Left lung (tissue), 10 donors: ENCODE results near the gene PSENEN. TPM values are rescaled to one million over a fixed set of nuclear protein-coding genes. Genes with fewer than 3 reads are reported as not detected.

Experiments
- ATAC-seq: fragments of 200-7000 bp; cut with Tn5 transposase; one replicate; pipeline ENCODE4 v1.9.1; 2020; ENCODE audit warnings: moderate library complexity
- DNase-seq, 4 donors: peaks; one replicate each; pipeline ENCODE4 v3.0.0-alpha.2; 2013 to 2020
- H3K27ac ChIP-seq, 2 donors: fragments of 200-600 bp; sonication (generic) in 1 of 2; one replicate each; pipeline versions ENCODE4 v1.5.0 to v1.8.0; 2020 to 2021
- H3K27me3 ChIP-seq, 2 donors: fragments of 200-600 bp; sonication (generic) in 1 of 2; one replicate each; pipeline versions ENCODE4 v1.5.0 to v1.8.0; 2020 to 2021
- H3K36me3 ChIP-seq, 2 donors: fragments of 200-600 bp; sonication (generic) in 1 of 2; one replicate each; pipeline versions ENCODE4 v1.5.0 to v1.8.0; 2020 to 2021
- H3K4me1 ChIP-seq, 2 donors: fragments of 200-600 bp; one replicate each; pipeline ENCODE4 v1.8.0; 2021
- H3K4me3 ChIP-seq, 2 donors: fragments of 200-600 bp; sonication (generic) in 1 of 2; one replicate each; pipeline versions ENCODE4 v1.5.0 to v1.8.0; 2020 to 2021; ENCODE audit warnings: mild to moderate bottlenecking in 1 of 2
- H3K9me3 ChIP-seq, 2 donors: fragments of 200-600 bp; sonication (generic) in 1 of 2; one replicate each; pipeline versions ENCODE4 v1.5.0 to v1.8.0; 2020 to 2021
- intact Hi-C, 2 donors: fragments of 100-400 bp; cut with DNase I; formaldehyde crosslinking; loops; one replicate each; pipeline versions ENCODE4 v1.11.2 to v1.14.2; 2022
- polyA plus RNA-seq, 6 donors: library from polyadenylated mRNA; unstranded; fragments of 120-200 nt; gene quantifications; one replicate each; pipeline ENCODE4 v1.2.1, GENCODE V29; 2013; ENCODE audit not compliant: insufficient read length in 6 of 6
- total RNA-seq, 2 donors: library from RNA; stranded (reverse); fragmentation: NEBNext Ultra II Directional; extraction: Animal tissue kit (Norgen Biotek cat#: 25700); gene quantifications; one replicate each; pipeline ENCODE4 v1.2.1, GENCODE V29; 2021
- TF ChIP-seq, protein P1 (sequence below), 2 donors: fragments of 200-600 bp; sonication (generic) in 1 of 2; IDR thresholded peaks; one replicate each; pipeline versions ENCODE4 v1.5.0 to v1.8.0; 2021; ENCODE audit warnings: antibody characterized with exemption in 2 of 2
- donor health status: DM: no; HTN: yes; CAD: no.
- donor health status: DM: no; HTN: no; CAD: no.

The PSENEN gene
- total and polyA plus RNA-seq, 8 donors, result 39.6 to 90.3 (median 50.6) TPM

DNA sequence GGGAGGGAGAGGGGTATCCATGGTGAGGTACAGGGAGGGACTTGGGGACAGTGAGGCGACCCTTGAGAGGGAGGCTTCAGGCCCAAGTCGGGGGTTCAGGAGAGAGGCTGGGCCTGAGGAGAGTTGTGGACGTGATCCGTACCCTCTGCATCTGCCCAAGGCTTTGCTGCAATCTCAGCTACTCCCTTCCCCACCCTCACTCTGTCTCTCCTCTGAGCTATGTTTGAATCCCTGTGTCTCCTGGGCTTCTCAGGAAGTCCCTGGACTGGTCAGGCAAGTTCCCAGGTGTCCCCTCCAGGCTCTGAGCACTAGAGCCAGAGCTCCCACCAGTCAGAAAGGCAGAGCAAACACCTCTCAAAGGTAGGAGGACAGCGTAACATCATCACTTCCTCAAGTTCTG is 4.7 kb downstream of the PSENEN start:
- TF ChIP-seq, protein P1, sequence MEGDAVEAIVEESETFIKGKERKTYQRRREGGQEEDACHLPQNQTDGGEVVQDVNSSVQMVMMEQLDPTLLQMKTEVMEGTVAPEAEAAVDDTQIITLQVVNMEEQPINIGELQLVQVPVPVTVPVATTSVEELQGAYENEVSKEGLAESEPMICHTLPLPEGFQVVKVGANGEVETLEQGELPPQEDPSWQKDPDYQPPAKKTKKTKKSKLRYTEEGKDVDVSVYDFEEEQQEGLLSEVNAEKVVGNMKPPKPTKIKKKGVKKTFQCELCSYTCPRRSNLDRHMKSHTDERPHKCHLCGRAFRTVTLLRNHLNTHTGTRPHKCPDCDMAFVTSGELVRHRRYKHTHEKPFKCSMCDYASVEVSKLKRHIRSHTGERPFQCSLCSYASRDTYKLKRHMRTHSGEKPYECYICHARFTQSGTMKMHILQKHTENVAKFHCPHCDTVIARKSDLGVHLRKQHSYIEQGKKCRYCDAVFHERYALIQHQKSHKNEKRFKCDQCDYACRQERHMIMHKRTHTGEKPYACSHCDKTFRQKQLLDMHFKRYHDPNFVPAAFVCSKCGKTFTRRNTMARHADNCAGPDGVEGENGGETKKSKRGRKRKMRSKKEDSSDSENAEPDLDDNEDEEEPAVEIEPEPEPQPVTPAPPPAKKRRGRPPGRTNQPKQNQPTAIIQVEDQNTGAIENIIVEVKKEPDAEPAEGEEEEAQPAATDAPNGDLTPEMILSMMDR (IDR thresholded peaks at IDR 0.05), result no peak
- H3K27me3 ChIP-seq, result peaks cover 0 to 2% of the 10 kb centered on the region in 2 donors
- no peak for ATAC-seq
- H3K36me3 ChIP-seq, result peaks cover 0 to 32% of the 10 kb centered on the region in 2 donors
- H3K4me3 ChIP-seq, result no peak overlapping the region
- no peak overlapping the region for H3K27ac ChIP-seq
- no peaks in the 10 kb centered on the region for H3K9me3 ChIP-seq
- intact Hi-C loops, result no loop called here
- DNase-seq, result no peak
- H3K4me1 ChIP-seq, result peaks cover 10 to 41% of the 10 kb centered on the region in 2 donors

DNA sequence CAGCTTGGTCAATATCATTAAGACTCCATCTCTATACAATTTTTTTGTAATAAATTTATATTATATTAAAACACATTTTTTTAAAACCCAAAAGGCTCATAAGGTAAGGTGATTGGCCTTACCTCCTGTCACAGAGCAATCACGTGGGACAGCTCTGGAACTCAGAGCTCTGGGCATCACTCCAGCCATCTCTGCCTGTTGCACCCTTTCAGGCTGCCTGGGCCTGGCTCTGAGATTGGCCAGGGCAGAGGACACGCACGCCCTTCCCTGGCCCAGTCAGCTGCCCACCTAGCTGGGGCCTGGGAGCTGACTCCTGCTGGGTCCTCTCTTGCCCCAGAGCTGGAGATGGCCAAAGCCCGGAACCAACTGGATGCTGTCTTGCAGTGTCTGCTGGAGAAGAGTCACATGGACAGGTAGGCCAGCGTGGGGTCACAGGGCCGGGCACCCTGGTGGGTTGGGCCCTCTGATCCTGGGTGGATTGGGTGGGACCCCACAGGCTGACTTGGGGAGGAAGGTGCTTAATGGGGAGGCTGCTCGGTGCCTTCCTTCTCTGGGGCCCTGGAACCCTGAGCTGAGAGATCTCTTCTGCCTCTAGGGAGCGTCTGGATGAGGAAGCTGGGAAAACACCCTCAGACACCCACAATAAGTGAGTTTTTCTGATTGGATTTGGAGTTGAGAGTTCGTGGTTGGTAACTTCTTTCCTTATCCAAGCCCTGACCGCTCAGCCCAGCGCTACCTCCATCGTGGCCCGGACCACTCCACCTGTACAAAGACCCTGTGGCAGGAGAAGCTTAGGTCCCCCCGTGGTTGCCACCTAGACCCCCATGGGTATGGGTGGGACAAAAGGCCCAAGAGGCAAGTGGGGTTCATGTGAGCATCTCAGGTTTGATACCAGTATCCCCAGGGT is 6.6 kb downstream of the PSENEN start:
- Histone ChIP-seq H3K9me3 (no peaks in the 10 kb centered on the region), H3K36me3 (peaks cover 0 to 40% of the 10 kb centered on the region in 2 donors), H3K4me3 (no peak overlapping the region), H3K4me1 (peaks cover 5 to 46% of the 10 kb centered on the region in 2 donors), H3K27me3 (peaks cover 0 to 21% of the 10 kb centered on the region in 2 donors), H3K27ac (no peak overlapping the region)
- DNase-seq (no peak), ATAC-seq (no peak)
- intact Hi-C loops, result no loop called here
- TF ChIP-seq, protein P1 (IDR thresholded peaks at IDR 0.05), result no peak

DNA sequence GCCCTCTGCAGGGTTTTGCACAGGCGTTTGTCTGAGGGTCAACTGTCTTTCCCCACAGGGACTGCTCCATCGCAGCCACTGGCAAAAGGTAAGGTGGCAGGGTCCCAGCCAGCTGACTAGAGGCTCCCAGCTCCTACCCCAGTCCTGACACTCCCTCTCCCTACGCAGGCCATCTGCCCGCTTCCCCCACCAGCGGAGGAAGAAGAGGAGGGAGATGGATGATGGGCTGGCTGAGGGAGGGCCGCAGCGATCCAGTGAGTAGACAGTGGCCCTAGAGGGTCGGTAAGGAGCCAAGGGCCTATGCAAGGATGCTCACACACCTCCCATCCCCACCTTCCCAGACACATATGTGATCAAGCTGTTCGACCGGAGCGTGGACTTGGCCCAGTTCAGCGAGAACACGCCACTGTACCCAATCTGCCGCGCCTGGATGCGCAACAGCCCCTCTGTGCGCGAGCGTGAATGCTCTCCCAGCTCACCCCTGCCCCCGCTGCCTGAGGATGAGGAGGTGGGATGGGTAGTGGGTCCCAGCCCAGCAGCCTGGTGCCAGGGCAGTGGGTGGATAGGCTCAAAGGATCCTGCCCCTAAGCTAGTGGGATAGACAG is 7.4 kb downstream of the PSENEN start:
- no peak for DNase-seq
- no peak overlapping the region for H3K4me3 ChIP-seq
- no peaks in the 10 kb centered on the region for H3K9me3 ChIP-seq
- intact Hi-C loops, result no loop called here
- TF ChIP-seq, protein P1 (IDR thresholded peaks at IDR 0.05), result no peak
- H3K27ac ChIP-seq, result no peak overlapping the region
- no peak for ATAC-seq
- H3K36me3 ChIP-seq, result peaks cover 0 to 40% of the 10 kb centered on the region in 2 donors
- H3K27me3 ChIP-seq, result peaks cover 0 to 21% of the 10 kb centered on the region in 2 donors
- peaks cover 9 to 43% of the 10 kb centered on the region in 2 donors for H3K4me1 ChIP-seq

DNA sequence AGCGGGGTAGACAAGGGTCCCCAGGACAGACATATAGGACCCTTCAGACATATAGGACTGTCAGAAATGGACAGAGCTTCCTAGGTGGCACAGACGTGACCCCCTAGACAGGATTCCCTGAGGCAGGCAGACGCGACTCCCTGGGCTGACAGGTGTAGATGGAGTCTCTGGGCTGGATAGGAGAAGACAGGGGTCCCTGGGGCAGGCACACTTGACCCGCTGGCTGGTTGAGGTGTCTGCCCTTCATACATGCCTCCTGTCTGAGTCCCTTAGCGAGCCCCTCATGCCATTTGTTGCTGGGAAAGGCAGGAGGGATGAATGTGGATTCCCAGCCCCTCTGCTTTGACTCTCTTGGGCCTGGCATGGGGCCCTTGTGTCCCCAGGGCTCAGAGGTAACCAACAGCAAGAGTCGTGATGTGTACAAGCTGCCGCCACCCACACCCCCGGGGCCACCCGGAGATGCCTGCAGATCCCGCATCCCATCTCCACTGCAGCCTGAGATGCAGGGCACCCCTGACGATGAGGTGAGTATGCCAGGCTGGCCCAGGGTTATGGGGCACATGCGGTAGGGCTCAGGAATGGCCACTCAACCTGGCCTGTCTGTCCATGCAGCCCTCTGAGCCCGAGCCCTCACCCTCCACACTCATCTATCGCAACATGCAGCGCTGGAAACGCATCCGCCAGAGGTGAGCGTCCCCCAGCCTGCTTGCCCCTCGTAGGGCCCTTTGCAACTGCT is 8.4 kb downstream of the PSENEN start:
- intact Hi-C loops, result no loop called here
- Histone ChIP-seq H3K4me3 (no peak overlapping the region), H3K27me3 (peaks cover 0 to 21% of the 10 kb centered on the region in 2 donors), H3K4me1 (peaks cover 11 to 45% of the 10 kb centered on the region in 2 donors), H3K36me3 (peaks cover 0 to 40% of the 10 kb centered on the region in 2 donors), H3K27ac (no peak overlapping the region), H3K9me3 (no peaks in the 10 kb centered on the region)
- TF ChIP-seq, protein P1 (IDR thresholded peaks at IDR 0.05), result no peak
- DNase-seq (no peak), ATAC-seq (no peak)
